GM12864 (cell line): Measurements from ENCODE around the gene PHACTR4.

Experiments
- DNase-seq: peaks from one replicate; pipeline ENCODE4 v3.0.0-alpha.2; 2011; ENCODE audit warnings: low read depth
- H3K4me3 ChIP-seq: 2 replicates; pipeline ENCODE4 v1.5.1; 2011; ENCODE audit warnings: mild to moderate bottlenecking, low read depth, low read length, control low read depth
- CTCF ChIP-seq: IDR thresholded peaks from 2 replicates; pipeline ENCODE4 v1.5.1; 2011; ENCODE audit warnings: low read depth, mild to moderate bottlenecking, moderate library complexity, low read length, control low read depth, inconsistent platforms; ENCODE audit errors: missing control alignments

PHACTR4 gene

GRCh38 chr1:28545246-28545628 lies 175.7 kb downstream of the PHACTR4 start:
- no peak for TF ChIP-seq CTCF
- DNase-seq: no peak
- no peak overlapping the region for H3K4me3 ChIP-seq

- no peak for TF ChIP-seq CTCF
- H3K4me3 ChIP-seq: no peak overlapping the region
- no peak for DNase-seq
Observed at GRCh38 chr1:28548318-28548717, 178.8 kb downstream of the PHACTR4 start.
